ENCODE measurements around the gene TUBB4A. TPM values are rescaled to one million over a fixed set of nuclear protein-coding genes. Genes with fewer than 3 reads are reported as not detected.

The TUBB4A gene
- total RNA-seq, 1 experiment from 2014 or later, result 20.3 TPM

GRCh38 chr19:6453951-6454565 is 48.1 kb downstream of the TUBB4A start:
- no peak overlapping the region for H4K5ac ChIP-seq (ENCODE audit: insufficient read length, low read depth, low read length)
- H2BK12ac ChIP-seq (ENCODE audit: insufficient read length, low read depth, low read length), result no peak overlapping the region
- no peak overlapping the region for H2AFZ ChIP-seq (ENCODE audit: low read length)
- no peaks in the 10 kb centered on the region for H4K20me1 ChIP-seq (ENCODE audit: control insufficient read depth, insufficient read depth, insufficient read length)
- no peak overlapping the region for H2BK20ac ChIP-seq (ENCODE audit: low read depth, low read length, poor library complexity, severe bottlenecking)
- no peak overlapping the region for H3K4me2 ChIP-seq (ENCODE audit: insufficient read depth, insufficient read length, low read length)
- H2BK5ac ChIP-seq (ENCODE audit: insufficient read length, low read length), result no peak overlapping the region
- peaks cover 5% of the 10 kb centered on the region; the same call in 1 of the 2 replicates for H3K27me3 Mint-ChIP-seq (ENCODE audit: low read depth)
- H3K27ac ChIP-seq (ENCODE audit: insufficient read length, low read depth, low read length), result no peak overlapping the region
- no peak overlapping the region for H3K23ac ChIP-seq (ENCODE audit: insufficient read length, low read depth, low read length)
- no peak overlapping the region for H3K56ac ChIP-seq (ENCODE audit: insufficient read length, low read depth, low read length)
- no peak overlapping the region for H3T11ph ChIP-seq (ENCODE audit: low read length)
- H3K4me1 ChIP-seq (ENCODE audit: insufficient read depth, low read length), result no peaks in the 10 kb centered on the region; the same call in 1 of the 2 replicates
- peaks cover 5 to 9% of the 10 kb centered on the region in 2 experiments for H3K4me1 Mint-ChIP-seq
- no peak overlapping the region for H2BK15ac ChIP-seq (ENCODE audit: low read depth, low read length)
- no peak overlapping the region for H3K27ac Mint-ChIP-seq
- no CpG with 5 or more reads among the region's 11 CpGs for WGBS (ENCODE audit: extremely low coverage, insufficient read length, low lambda C conversion rate)
- no peak overlapping the region for H3K18ac ChIP-seq (ENCODE audit: insufficient read length, low read depth, low read length)
- no peaks in the 10 kb centered on the region for H3K23me2 ChIP-seq (ENCODE audit: insufficient read length, low read depth, low read length, poor library complexity, severe bottlenecking)
- no peak overlapping the region for H3K4me3 Mint-ChIP-seq
- no peak overlapping the region for H3K14ac ChIP-seq (ENCODE audit: insufficient read depth, low read length)
- no peaks in the 10 kb centered on the region for H3K79me1 ChIP-seq (ENCODE audit: insufficient read depth, low read depth, low read length, poor library complexity, severe bottlenecking)
- no peak overlapping the region for H3K9ac ChIP-seq (ENCODE audit: extremely low read depth, insufficient read length, low read length)
- TF ChIP-seq, protein P1, sequence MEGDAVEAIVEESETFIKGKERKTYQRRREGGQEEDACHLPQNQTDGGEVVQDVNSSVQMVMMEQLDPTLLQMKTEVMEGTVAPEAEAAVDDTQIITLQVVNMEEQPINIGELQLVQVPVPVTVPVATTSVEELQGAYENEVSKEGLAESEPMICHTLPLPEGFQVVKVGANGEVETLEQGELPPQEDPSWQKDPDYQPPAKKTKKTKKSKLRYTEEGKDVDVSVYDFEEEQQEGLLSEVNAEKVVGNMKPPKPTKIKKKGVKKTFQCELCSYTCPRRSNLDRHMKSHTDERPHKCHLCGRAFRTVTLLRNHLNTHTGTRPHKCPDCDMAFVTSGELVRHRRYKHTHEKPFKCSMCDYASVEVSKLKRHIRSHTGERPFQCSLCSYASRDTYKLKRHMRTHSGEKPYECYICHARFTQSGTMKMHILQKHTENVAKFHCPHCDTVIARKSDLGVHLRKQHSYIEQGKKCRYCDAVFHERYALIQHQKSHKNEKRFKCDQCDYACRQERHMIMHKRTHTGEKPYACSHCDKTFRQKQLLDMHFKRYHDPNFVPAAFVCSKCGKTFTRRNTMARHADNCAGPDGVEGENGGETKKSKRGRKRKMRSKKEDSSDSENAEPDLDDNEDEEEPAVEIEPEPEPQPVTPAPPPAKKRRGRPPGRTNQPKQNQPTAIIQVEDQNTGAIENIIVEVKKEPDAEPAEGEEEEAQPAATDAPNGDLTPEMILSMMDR (conservative IDR thresholded peaks at IDR 0.05), result no peak
- H4K8ac ChIP-seq (replicated peaks; ENCODE audit: insufficient read length, low read depth, low read length), result no peak overlapping the region
- H3K36me3 Mint-ChIP-seq (ENCODE audit: insufficient read depth in 1 of 3, low read depth in 3 of 3), result peaks cover 31 to 53% (median 48%) of the 10 kb centered on the region in 3 experiments
- no peak for DNase-seq
- no peaks in the 10 kb centered on the region for H3K79me2 ChIP-seq (ENCODE audit: insufficient read depth, low read length)
- peaks cover 8% of the 10 kb centered on the region for H3K9me3 ChIP-seq (ENCODE audit: control insufficient read depth, low read depth, low read length)
- no peak overlapping the region for H2BK120ac ChIP-seq (ENCODE audit: low read depth, low read length, poor library complexity, severe bottlenecking)
- no peak overlapping the region for H2AK5ac ChIP-seq (ENCODE audit: insufficient read length, low read length)
- H3K9me3 Mint-ChIP-seq, result peaks cover 6 to 7% of the 10 kb centered on the region in 2 experiments; a peak in 4 of 5 replicates
- H3K27me3 ChIP-seq (ENCODE audit: insufficient read depth, low read length), result no peaks in the 10 kb centered on the region
- no peak overlapping the region for H4K91ac ChIP-seq (ENCODE audit: insufficient read length, low read depth, low read length)
- no peak overlapping the region for H3K4ac ChIP-seq (ENCODE audit: low read depth, low read length)

Measured in H9 (cell line).